GM18508 (cell line): ENCODE measurements around the gene TSC22D1.
"Not testable (repeated sequence)": the region's sequence is repeated elsewhere in the genome, so short reads cannot be mapped to it uniquely, and the experiment has no call there.

Experiments used
- ATAC-seq: cut with Tn5 transposase; IDR thresholded peaks from one replicate; pipeline ENCODE4 v1.9.1; 2021; ENCODE audit warnings: moderate number of reproducible peaks; ENCODE audit not compliant: insufficient read depth, unreplicated experiment

Gene TSC22D1

DNA sequence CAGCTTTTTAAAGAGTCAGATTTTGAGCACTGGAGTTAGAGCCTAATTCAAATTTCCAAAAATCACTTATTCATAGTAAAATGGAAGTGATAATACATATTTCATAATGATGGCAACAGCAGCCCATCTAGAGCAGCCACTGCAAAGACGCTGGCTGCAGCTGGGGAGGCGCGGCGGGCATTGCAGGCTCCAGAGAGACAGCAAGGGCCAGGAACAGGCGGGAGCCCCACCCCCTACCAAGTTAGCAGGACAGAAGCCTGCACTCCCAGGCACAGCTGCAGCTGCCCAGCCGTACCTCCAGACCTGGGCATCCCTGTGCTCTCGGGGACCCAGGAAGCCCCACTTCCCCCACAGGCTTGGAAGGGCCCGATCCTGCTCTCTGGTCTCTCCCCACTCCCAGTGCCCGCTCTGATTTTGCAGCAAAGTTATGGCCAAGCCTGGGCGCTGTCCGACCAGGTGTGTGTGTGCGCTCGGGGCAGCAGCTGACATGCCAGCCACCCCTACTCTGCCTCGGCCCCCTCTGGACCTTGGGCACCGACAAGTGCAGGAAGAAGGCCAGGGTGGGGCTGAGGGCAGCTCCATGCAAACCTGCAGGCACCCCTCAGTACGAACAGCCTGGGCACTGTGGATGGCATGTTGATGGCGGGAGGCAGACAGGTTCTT lies 117.7 kb downstream of the TSC22D1 start:
- ATAC-seq: no peak

DNA sequence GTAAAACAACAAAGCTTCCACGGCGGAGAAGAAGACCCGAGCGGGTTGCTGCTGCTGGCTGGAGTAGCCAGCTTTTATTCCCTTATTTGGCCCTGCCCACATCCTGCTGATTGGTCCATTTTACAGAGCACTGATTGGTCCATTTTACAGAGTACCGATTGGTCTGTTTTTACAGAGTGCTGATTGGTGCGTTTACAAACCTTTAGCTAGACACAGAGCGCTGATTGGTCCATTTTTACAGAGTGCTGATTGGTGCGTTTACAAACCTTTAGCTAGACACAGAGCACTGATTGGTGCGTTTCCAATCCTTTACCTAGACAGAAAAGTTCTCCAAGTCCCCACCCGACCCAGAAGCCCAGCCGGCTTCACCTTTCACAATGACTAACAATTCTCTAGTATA lies 119.9 kb downstream of the TSC22D1 start:
- not testable (repeated sequence) for ATAC-seq

DNA sequence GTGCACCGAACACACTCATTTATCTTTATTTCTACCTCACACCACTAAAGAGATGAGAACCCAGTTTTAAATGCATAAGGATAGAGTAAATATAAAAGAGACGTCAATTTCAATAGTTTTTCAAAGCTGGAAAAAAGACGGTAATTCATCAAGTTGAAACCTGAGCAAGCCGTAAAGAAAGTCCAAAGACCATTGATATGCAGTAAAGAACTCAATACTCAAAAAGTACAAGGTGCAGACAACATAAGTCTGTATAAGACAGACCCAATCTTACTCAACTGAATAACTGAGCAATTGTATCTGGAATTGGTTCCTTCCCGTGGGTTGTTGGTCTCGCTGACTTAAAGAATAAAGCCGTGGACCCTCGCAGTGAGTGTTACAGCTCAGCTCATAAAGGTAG lies 120.4 kb downstream of the TSC22D1 start:
- no peak for ATAC-seq

DNA sequence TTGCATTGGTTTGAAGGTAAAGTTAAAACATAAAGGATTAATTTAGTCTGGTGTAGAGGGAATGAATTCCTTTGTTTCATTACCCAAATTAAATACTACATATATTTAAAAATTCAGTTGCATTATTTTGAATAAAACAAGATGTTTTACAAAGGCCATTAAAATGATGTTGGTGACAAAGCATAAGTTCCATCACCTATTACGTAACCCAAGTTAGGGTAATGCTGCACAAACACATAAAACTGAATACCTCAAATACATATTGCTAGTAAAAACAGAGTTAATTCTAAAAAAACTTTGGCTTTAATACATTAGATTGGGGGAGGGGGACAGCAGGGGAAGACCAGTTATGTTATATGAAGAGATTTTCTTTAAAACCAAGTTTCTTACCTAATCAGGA lies 122.2 kb downstream of the TSC22D1 start:
- no peak for ATAC-seq

DNA sequence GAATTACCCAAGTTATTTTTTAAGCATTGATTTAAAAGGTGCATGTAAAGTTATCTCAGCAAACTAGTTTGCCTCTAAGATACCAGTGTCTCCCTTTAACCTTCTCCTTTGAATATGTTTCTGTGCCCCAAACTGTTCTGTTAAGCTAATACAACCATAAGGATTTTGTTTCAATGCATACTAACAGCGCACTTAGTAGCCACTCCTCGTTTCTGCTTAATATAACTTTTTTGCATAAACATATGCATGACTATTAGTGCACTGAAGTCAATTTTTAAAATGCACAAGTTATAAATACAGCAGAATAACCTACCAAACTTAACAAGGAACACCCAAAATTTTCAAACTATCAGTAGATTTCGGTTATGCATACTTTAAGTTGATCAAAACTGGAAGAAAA lies 123.1 kb downstream of the TSC22D1 start:
- ATAC-seq: no peak

DNA sequence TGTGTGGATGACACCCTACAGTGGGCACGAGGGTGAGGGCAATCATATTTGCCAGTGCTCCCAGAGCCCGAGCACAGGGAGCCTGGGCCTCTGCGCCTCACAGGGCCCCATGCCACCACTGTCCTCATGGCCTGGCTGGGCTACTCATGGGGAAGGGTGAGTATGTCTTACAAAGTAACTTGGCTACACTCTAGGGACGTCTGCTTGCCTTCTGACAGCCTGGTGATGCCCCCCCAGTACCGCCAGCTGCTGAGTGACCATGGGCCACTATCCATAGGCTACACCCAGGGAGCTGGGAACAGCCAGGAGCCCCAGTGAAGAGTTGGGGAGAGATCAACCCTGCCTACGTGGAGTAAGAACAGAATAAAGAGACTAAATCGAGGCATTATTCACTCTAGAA lies 123.7 kb downstream of the TSC22D1 start:
- no peak for ATAC-seq

DNA sequence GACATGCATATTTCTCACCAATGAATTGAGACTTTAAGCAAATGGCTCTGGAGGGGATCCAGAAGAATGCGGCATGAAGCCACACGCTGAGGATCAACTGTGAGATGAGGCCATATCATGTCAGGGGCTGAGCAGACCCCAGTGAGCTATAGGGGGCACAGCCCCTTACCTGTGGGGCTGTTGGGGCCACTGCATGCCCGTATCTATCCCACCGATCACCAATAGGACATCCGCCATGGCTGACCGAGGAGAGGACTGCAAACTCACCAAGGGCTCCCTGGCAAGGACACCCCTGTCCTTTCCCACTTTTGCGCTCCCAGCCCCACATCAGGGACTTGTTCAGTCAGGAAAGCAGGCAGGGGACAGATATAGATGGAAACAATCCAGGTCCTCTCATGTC lies 124.5 kb downstream of the TSC22D1 start:
- no peak for ATAC-seq

DNA sequence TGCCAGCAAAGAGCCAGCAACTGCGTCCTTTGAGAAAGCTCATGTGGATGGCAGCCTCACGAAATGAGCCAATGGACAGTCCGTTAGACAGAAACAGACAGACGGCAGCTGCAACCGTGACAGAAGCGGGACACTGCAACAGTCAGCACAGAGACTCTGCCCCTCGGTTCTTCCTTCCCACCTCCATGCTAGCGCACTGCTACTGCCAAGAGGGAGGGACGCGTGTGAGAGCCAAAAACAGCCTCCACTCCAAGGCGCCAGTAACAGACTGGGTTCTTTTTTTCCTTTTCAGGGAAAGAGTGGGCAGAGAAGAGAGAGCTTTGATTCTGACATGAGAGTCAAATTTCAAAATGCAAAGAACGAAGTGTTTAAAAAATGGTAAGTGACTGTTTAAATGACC lies 125.0 kb downstream of the TSC22D1 start:
- no peak for ATAC-seq

DNA sequence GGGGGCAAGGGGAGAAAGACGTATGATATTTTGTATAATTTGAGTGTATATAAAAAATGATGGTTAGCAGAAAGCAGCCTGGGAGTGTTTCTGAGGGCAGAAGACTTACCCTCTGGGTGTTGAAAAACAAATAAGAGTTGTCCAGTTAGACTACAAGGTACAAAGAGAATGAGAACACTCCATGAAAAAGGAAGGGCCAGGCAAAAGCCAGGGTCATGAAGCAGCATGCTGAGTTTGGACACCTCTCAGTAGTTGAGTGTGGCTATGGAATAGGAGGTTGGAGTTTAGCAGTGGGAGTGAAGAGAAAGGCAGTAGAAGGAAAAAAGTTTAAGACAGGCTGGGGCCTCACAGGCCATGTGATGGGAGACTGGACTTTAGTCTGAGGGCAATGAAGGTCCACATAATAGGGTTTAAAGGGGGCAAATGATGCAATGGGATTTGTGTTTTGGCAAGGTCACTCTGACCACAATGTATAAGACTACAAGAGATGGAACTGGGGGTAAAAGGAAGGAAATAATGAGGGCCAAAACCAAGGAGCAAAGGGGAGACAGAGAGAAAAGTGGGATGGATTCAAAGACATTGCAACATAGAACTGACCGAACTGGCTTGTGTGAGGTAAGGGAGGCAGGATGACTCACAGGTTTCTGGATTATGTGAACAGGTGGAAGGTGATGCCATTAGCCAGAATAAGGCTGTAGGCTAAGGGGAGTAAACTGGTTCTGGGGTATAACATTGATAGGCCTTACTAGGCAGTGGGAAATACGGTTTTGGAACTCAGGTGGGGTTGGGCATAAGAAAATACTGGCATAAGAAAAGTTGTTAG lies 125.9 kb downstream of the TSC22D1 start:
- no peak for ATAC-seq

DNA sequence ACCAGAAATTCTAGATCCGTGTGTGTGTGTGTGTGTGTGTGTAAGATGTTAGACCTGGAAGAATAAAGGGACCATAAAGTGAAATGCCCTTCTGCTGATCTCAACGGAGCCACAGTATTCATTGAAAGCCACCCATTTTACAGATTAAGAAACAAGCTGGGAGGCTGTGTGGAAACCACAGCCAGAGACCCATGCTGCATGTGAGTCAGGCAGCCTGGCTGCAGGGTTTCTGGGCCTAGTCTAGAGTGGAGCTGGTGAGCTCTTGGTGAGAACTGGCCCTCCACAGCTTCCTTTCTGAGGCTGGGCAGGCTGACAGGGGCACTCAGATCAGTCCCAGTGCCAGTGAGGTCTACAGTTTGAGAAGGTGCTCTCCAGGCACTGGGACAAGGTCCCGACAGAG lies 127.3 kb downstream of the TSC22D1 start:
- ATAC-seq: no peak

DNA sequence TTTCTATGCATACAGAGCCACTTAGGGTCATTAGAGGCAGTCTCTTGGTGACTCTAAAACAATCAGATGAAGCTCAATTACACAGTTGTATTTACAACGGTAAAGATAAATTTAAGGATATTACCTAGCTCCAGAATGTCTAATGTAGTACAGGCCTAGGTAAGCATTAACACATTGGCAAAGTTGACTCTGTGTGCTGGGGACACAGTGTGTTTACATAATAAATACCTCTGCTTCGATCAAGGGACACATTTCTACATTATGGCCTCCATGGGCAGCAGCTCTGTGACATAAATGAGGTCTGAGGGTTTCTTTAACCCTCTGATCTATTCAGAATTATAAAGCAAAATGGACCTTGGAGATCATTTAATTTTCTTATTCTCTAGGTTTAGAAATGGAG lies 127.8 kb downstream of the TSC22D1 start:
- ATAC-seq: no peak

DNA sequence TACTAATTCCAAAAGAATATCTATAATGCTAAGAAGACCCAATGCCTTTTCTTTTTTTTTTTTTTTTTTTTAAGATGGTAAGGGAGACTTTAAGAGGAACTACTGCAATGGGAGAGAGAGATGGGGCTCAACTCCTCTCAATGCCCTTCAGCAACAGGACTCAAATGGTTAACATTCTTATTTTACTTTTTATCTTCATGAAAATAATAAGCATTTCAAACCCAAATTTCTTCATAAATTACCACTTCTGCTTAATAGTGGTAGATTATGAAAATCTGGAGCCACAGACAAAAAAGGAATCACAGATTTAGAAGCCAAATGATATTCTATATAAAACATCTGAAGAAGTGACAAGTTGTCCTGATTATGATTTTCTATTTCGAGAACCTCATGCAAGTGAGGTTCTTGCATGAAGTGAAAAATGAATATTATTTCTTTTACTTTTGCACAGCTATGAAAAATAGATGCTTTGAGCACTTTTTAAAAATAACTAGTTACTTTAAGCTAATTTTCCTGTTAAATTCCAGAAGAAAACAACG lies 128.3 kb downstream of the TSC22D1 start:
- ATAC-seq: no peak

DNA sequence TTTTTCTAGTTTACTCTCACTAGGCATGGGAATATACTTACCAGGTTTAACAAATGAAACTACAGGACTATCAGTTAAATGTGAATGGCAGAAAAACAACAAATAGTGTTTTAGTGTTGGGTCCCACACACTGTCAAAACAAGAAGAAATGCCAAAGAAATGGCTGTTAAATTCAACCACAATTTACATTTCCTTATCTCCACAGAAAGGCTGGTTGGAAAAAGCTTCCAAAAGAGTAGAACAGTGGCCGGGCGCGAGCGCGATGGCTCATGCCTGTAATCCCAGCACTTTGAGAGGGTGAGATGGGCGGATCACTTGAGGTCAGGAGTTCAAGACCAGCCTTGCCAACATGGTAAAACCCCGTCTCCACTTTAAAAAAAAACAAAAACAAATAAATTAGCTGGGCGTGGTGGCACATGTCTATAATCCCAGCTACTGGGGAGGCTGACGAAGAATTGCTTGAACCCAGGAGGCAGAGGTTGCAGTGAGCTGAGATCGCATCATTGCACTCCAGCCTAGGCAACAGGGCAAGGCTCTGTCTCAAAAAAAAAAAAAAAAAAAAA lies 136.0 kb downstream of the TSC22D1 start:
- no peak for ATAC-seq

DNA sequence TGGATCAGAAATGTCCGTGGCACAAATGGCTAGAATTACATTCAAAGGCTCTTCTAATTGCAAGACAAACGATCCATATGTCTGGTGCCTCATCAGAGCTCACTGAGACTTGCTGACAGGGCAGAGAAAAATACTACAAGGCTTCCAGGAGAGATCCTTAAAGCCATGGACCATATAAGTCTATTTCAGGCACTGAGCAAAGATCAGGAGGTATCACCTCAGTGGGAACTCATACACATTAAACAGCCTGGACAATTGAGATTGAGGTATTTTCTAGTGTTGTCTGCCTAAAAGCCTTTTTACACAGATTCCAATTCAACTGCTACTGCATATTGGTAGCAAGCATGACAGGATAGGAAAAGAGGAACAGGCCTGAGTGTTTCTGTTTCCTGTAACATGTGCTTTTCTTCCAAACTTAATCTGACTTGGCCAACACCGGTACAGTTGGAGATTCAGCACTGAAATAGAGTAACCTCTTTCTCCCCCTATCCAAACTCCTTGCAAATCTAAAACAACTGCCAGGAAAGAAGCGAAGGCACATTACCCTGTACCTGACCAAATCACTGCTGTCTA lies 136.6 kb downstream of the TSC22D1 start:
- no peak for ATAC-seq

DNA sequence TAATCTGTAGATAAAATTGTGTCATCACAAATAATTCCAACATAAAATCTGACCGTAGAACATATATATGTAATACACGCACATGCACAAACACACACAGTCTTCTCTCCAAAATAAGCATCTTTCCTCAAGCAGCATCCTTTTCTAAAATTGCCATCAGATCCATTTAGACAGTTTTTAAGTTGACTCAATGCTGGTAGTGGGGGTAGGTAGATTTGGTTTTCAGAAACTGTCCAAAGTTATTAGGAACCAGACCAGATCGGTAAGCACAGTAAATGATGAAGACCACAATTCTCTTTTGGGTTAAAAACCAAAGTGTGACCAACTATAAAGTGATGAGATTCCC lies 137.9 kb downstream of the TSC22D1 start:
- no peak for ATAC-seq

DNA sequence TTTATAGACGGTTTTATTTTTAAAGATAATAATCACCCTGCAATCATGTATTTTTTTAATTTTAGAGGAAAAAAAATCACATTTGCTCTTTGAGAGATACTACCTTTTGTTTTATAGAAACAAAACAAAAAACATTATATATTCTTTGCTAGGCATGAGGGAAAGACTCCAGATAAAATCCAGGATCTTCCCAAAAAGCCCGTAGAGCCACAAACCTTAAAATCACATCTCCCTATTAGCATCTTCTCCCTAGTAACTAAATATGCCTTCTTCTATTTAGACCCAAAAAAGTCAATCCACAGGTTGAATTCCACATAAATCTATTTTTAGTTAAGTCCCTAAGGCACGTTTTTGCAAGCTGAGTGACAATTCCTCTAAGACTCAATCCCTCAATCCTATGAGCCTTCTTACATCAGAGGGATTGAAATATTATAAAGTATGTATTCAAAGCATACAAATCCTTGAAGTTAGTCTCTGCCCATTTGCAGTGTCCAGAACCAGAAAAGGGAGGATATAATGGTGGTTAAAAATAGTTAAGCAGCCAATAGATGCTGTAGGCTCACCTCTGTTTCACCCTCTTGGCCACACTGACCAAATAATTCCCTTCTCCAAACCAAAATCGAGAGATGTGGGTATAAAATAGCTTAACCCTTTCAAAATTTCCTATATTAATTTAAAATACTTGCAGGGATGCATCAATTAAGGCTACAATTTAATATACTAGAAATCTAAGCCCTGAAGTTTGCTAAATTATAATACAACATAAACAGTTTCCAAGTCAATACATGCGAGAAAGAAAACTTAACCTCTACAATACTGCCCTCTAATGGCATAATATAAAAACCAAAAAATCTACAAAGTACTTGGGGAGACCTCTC lies 138.5 kb downstream of the TSC22D1 start:
- ATAC-seq: no peak

DNA sequence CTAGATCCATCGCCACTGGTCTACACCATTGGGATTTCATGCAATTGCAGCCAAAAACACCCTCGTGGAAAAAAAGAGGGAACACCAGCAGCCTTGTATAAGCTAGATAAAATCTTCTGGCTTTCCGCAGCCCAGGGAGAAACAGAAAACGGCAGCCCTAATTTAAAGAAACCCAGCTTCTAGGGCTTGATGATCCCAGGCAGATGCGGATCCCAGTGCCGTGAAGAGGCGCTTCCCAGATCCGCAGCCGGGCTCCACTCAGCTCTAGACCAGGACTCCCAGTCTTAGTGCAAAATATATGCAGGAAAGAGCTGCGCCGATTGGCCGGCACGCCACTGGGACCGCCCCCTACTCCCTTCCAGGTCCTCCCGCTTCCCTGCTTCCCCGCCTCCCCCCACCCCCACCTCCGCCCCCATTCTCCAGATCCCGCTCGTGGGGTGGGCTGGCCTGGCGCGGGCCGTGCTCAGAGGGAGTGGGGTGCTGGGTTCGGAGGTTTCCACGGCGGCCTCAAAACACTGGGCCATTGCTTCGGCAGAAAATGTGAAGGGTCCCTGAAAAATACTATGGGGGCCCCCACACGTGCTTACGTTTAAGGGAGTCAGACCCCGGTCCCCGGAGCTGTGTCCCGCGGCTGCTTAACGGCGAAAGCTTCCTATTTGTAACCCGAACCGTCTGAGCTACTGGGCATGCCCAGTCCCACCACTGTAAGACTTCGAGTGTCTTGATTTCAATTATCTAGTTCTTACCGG lies 139.4 kb downstream of the TSC22D1 start:
- ATAC-seq: no peak

DNA sequence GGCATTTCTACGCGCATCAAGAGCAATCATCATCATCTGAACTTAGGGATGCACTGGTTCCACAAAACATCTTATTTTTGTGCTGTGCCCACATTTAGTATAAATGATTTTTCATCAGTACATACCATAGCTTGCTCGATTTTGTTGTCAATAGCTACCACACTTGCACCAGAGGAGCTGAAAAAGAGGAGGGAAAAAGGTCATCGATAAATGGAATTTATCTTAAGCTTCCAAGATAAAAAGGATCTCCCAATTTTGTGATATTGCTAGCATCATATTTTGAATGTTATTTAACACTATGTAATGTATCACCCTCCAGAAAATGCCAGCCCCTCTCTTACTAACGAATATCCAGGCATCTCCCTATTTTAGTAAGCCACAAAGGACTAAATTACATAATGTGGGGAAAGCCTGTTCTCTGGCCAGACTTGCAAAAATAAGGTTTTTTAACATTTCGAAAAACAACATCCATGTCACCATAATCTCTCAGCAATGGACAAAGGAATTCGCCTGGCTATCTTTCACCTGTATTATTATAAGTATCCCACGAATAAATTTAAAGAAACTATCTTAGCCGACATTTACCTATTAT lies 140.1 kb downstream of the TSC22D1 start:
- ATAC-seq: no peak
